Glutamatergic neuron (in vitro differentiated cells): ENCODE measurements around the gene SINHCAF. TPM values are rescaled to one million over a fixed set of nuclear protein-coding genes. Genes with fewer than 3 reads are reported as not detected.

Experiments used
- DNase-seq: peaks from one replicate; pipeline ENCODE4 v3.0.0; 2022
- H3K27ac Mint-ChIP-seq: one replicate; pipeline ENCODE4 v1.8.0; 2020; ENCODE audit warnings: mild to moderate bottlenecking, mixed read lengths, inconsistent platforms; ENCODE audit not compliant: unreplicated experiment
- H3K27me3 Mint-ChIP-seq: one replicate; pipeline ENCODE4 v1.8.0; 2020; ENCODE audit warnings: mild to moderate bottlenecking, moderate library complexity, mixed read lengths, inconsistent platforms; ENCODE audit not compliant: unreplicated experiment
- H3K36me3 Mint-ChIP-seq: one replicate; pipeline ENCODE4 v1.8.0; 2020; ENCODE audit warnings: mild to moderate bottlenecking, mixed read lengths, inconsistent platforms; ENCODE audit not compliant: unreplicated experiment
- H3K4me1 Mint-ChIP-seq: one replicate; pipeline ENCODE4 v1.8.0; 2020; ENCODE audit warnings: mild to moderate bottlenecking, low read depth, mixed read lengths, inconsistent platforms; ENCODE audit not compliant: unreplicated experiment
- H3K4me3 Mint-ChIP-seq: one replicate; pipeline ENCODE4 v1.8.0; 2020; ENCODE audit warnings: mild to moderate bottlenecking, mixed read lengths, inconsistent platforms; ENCODE audit not compliant: unreplicated experiment
- H3K9me3 Mint-ChIP-seq: one replicate; pipeline ENCODE4 v1.8.0; 2020; ENCODE audit warnings: mild to moderate bottlenecking, moderate library complexity, mixed read lengths, inconsistent platforms; ENCODE audit not compliant: unreplicated experiment
- CTCF ChIP-seq: fragments of 200-600 bp; sonication (generic); IDR thresholded peaks from one replicate; pipeline ENCODE4 v1.5.0; 2021; ENCODE audit not compliant: partially characterized antibody, unreplicated experiment
- total RNA-seq: library from RNA; stranded (reverse); fragmentation: NEBNext Ultra II Directional; extraction: Animal tissue kit (Norgen Biotek cat#: 25700); gene quantifications from one replicate; pipeline ENCODE4 v1.2.1, GENCODE V29; 2021; ENCODE audit not compliant: unreplicated experiment

The SINHCAF gene
- total RNA-seq, 1 donor from 2014 or later = 149 TPM

- no peak for TF ChIP-seq CTCF
- Mint-ChIP-seq H3K4me1 (peaks cover 29% of the 10 kb centered on the region), H3K4me3 (peak overlapping the region; percentile 27), H3K9me3 (peaks cover 2% of the 10 kb centered on the region), H3K27ac (peak overlapping the region; percentile 70), H3K36me3 (no peaks in the 10 kb centered on the region), H3K27me3 (peaks cover 2% of the 10 kb centered on the region)
- peak; percentile 62 for DNase-seq
These were observed 42.9 kb upstream of the SINHCAF start for GRCh38 chr12:31368666-31369361.

- Mint-ChIP-seq H3K27ac (no peak overlapping the region), H3K36me3 (no peaks in the 10 kb centered on the region), H3K4me1 (peaks cover 30% of the 10 kb centered on the region), H3K4me3 (no peak overlapping the region), H3K27me3 (peaks cover 4% of the 10 kb centered on the region), H3K9me3 (peaks cover 5% of the 10 kb centered on the region)
- no peak for TF ChIP-seq CTCF
- no peak for DNase-seq
These were observed 40.2 kb upstream of the SINHCAF start for GRCh38 chr12:31366104-31366621.

GRCh38 chr12:31363831-31364230 lies 37.9 kb upstream of the SINHCAF start:
- H3K27ac Mint-ChIP-seq = no peak overlapping the region
- peaks cover 3% of the 10 kb centered on the region for H3K9me3 Mint-ChIP-seq
- H3K4me3 Mint-ChIP-seq = no peak overlapping the region
- TF ChIP-seq CTCF = no peak
- H3K27me3 Mint-ChIP-seq = peaks cover 2% of the 10 kb centered on the region
- peaks cover 10% of the 10 kb centered on the region for H3K4me1 Mint-ChIP-seq
- H3K36me3 Mint-ChIP-seq = no peaks in the 10 kb centered on the region
- no peak for DNase-seq

GRCh38 chr12:31363416-31363809 lies 37.5 kb upstream of the SINHCAF start:
- H3K27ac Mint-ChIP-seq = no peak overlapping the region
- no peak for DNase-seq
- H3K4me1 Mint-ChIP-seq = peaks cover 6% of the 10 kb centered on the region
- TF ChIP-seq CTCF = no peak
- H3K4me3 Mint-ChIP-seq = no peak overlapping the region
- H3K36me3 Mint-ChIP-seq = no peaks in the 10 kb centered on the region
- H3K9me3 Mint-ChIP-seq = peaks cover 3% of the 10 kb centered on the region
- H3K27me3 Mint-ChIP-seq = peaks cover 2% of the 10 kb centered on the region

GRCh38 chr12:31362759-31363415 lies 36.9 kb upstream of the SINHCAF start:
- Mint-ChIP-seq H3K27ac (no peak overlapping the region), H3K4me3 (no peak overlapping the region), H3K9me3 (peaks cover 3% of the 10 kb centered on the region), H3K36me3 (no peaks in the 10 kb centered on the region), H3K27me3 (peaks cover 2% of the 10 kb centered on the region), H3K4me1 (peaks cover 6% of the 10 kb centered on the region)
- TF ChIP-seq CTCF = no peak
- no peak for DNase-seq
